HG02623 (cell line): Measurements from ENCODE around the gene HLA-DMA.

Experiments used
- ATAC-seq: cut with Tn5 transposase; IDR thresholded peaks from one replicate; pipeline ENCODE4 v1.9.1; 2021; ENCODE audit warnings: moderate library complexity; ENCODE audit not compliant: unreplicated experiment

HLA-DMA gene

GRCh38 chr6:32974541-32975308 lies 21.8 kb upstream of the HLA-DMA start:
- ATAC-seq, result no peak

GRCh38 chr6:32974016-32974333 lies 21.1 kb upstream of the HLA-DMA start:
- no peak for ATAC-seq

GRCh38 chr6:32973144-32974015 lies 20.5 kb upstream of the HLA-DMA start:
- no peak for ATAC-seq

GRCh38 chr6:32972353-32973143 lies 19.7 kb upstream of the HLA-DMA start:
- ATAC-seq, result no peak

GRCh38 chr6:32971581-32972352 lies 18.9 kb upstream of the HLA-DMA start:
- ATAC-seq, result peak; percentile 33

GRCh38 chr6:32971242-32971580 lies 18.3 kb upstream of the HLA-DMA start:
- no peak for ATAC-seq

- ATAC-seq, result no peak
Measured at GRCh38 chr6:32970413-32971241, 17.7 kb upstream of the HLA-DMA start.

- no peak for ATAC-seq
Measured at GRCh38 chr6:32969685-32970412, 17.0 kb upstream of the HLA-DMA start.

GRCh38 chr6:32968867-32969684 lies 16.2 kb upstream of the HLA-DMA start:
- no peak for ATAC-seq

- peak; percentile 34 for ATAC-seq
Measured at GRCh38 chr6:32968093-32968866, 15.4 kb upstream of the HLA-DMA start, which contains the start of gene BRD2. TSS of gene BRD2 (plus strand) at chr6:32968594. CDS start at chr6:32972899, 4,305 bp downstream.

- no peak for ATAC-seq
Measured at GRCh38 chr6:32967151-32968091, 14.5 kb upstream of the HLA-DMA start.

GRCh38 chr6:32964776-32965175 lies 11.9 kb upstream of the HLA-DMA start:
- ATAC-seq, result no peak

GRCh38 chr6:32963866-32964265 lies 11.0 kb upstream of the HLA-DMA start:
- ATAC-seq, result no peak

GRCh38 chr6:32962213-32962826 lies 9.4 kb upstream of the HLA-DMA start:
- ATAC-seq, result no peak

GRCh38 chr6:32960563-32960962 lies 7.7 kb upstream of the HLA-DMA start:
- no peak for ATAC-seq

- ATAC-seq, result no peak
Measured at GRCh38 chr6:32956176-32956575, 3.3 kb upstream of the HLA-DMA start.
